A549 (cell line): ENCODE measurements around the gene CYP1A1. TPM values are rescaled to one million over a fixed set of nuclear protein-coding genes. Genes with fewer than 3 reads are reported as not detected.

ENCODE experiments used
- ATAC-seq, 2 experiments: fragments of 200-7000 bp in 1 of 2; fragments of >200 bp in 1 of 2; cut with Nextera tagmentation in 1 of 2; cut with Tn5 transposase in 1 of 2; 3 replicates each; pipeline versions ENCODE4 v1.8.0 to v1.9.1; 2018 to 2020; ENCODE audit warnings: mild to moderate bottlenecking in 1 of 2, moderate library complexity in 1 of 2
- CTCF ChIA-PET: fragments of 300-600 bp; sonication (Branson Sonifier 250); formaldehyde crosslinking; extraction: SDS; loops from one replicate; lab custom pipeline; 2021; ENCODE audit warnings: antibody characterized with exemption, inconsistent platforms; lab: Yijun Ruan, JAX
- POLR2A ChIA-PET: fragments of 350-600 bp; formaldehyde crosslinking; extraction: SDS; loops from one replicate; lab custom pipeline; 2021; ENCODE audit warnings: antibody characterized with exemption, inconsistent platforms; lab: Yijun Ruan, JAX
- DNase-seq, 2 experiments: peaks; one replicate each; pipeline versions ENCODE4 v3.0.0 to v3.0.0-alpha.2; 2011 to 2016; ENCODE audit warnings: low read depth in 1 of 2, low spot score in 1 of 2
- FAIRE-seq: peaks from 2 replicates; lab custom pipeline; 2011; peaks lifted over from hg19 to GRCh38; lab: Jason Lieb, UNC
- H3K27ac ChIP-seq, 2 experiments: fragments of >200 bp; sonication (Bioruptor Twin); formaldehyde crosslinking; 3 replicates each; pipeline ENCODE4 v1.5.1; 2016 to 2017
- H3K4me1 ChIP-seq: fragments of >200 bp; sonication (Bioruptor Twin); formaldehyde crosslinking; 3 replicates; pipeline ENCODE4 v1.6.1; 2016
- H3K4me2 ChIP-seq: fragments of >200 bp; sonication (Bioruptor Twin); formaldehyde crosslinking; 3 replicates; pipeline ENCODE4 v1.6.1; 2016
- H3K4me3 ChIP-seq: fragments of >200 bp; sonication (Bioruptor Twin); formaldehyde crosslinking; 3 replicates; pipeline ENCODE4 v1.5.1; 2016
- H3K9me3 ChIP-seq: fragments of >200 bp; sonication (Bioruptor Twin); formaldehyde crosslinking; 3 replicates; pipeline ENCODE4 v1.6.1; 2016
- BCL3 ChIP-seq: fragments of >200 bp; sonication (Bioruptor Twin); formaldehyde crosslinking; IDR thresholded peaks from 3 replicates; pipeline ENCODE4 v1.6.1; 2016
- CEBPB ChIP-seq, 2 experiments: fragments of >200 bp in 1 of 2; sonication (Bioruptor Twin) in 1 of 2; formaldehyde crosslinking in 1 of 2; IDR thresholded peaks; 2 replicates each; pipeline ENCODE4 v1.6.1; 2012 to 2016
- CHD2 ChIP-seq: fragments of 150-350 bp; IDR thresholded peaks from 2 replicates; pipeline ENCODE4 v1.6.1; 2014; ENCODE audit warnings: low read length; ENCODE audit not compliant: partially characterized antibody
- CTCF ChIP-seq: fragments of >200 bp; sonication (Bioruptor Twin); formaldehyde crosslinking; IDR thresholded peaks from 3 replicates; pipeline ENCODE4 v1.5.1; 2016
- EHF ChIP-seq: fragments of 250-450 bp; sonication (Bioruptor Pico); IDR thresholded peaks from 2 replicates; pipeline ENCODE4 v1.5.0; 2020; ENCODE audit warnings: mild to moderate bottlenecking
- EHMT2 ChIP-seq: fragments of 200-600 bp; sonication (generic); IDR thresholded peaks from 2 replicates; pipeline ENCODE4 v1.6.1; 2016; ENCODE audit warnings: antibody characterized with exemption, low read depth, mild to moderate bottlenecking, moderate library complexity
- ELK1 ChIP-seq: fragments of 150-350 bp; IDR thresholded peaks from 2 replicates; pipeline ENCODE4 v1.6.1; 2014; ENCODE audit warnings: low read depth, mild to moderate bottlenecking, low read length
- FOXS1 ChIP-seq: fragments of 250-450 bp; sonication (Bioruptor Pico); IDR thresholded peaks from 2 replicates; pipeline ENCODE4 v1.5.0; 2020; ENCODE audit warnings: mild to moderate bottlenecking, moderate library complexity
- HDAC2 ChIP-seq: fragments of 200-600 bp; sonication (generic); IDR thresholded peaks from 2 replicates; pipeline ENCODE4 v1.6.1; 2016
- HOXB5 ChIP-seq: fragments of 250-450 bp; sonication (Bioruptor Pico); IDR thresholded peaks from 2 replicates; pipeline ENCODE4 v1.5.0; 2020; ENCODE audit warnings: mild to moderate bottlenecking, moderate library complexity
- NFE2L2 ChIP-seq: fragments of 150-350 bp; conservative IDR thresholded peaks from 2 replicates; pipeline ENCODE4 v1.6.1; 2014; ENCODE audit warnings: low read length
- PHF8 ChIP-seq: fragments of 200-600 bp; sonication (generic); IDR thresholded peaks from 2 replicates; pipeline ENCODE4 v1.6.1; 2016; ENCODE audit warnings: low read depth, mild to moderate bottlenecking, antibody characterized with exemption, moderate library complexity, borderline replicate concordance
- RCOR1 ChIP-seq: fragments of 150-350 bp; IDR thresholded peaks from 2 replicates; pipeline ENCODE4 v1.6.1; 2014; ENCODE audit warnings: antibody characterized with exemption, low read length, low read depth
- RFX5 ChIP-seq: fragments of 450-650 bp; IDR thresholded peaks from 2 replicates; pipeline ENCODE4 v1.7.1; 2014; ENCODE audit warnings: antibody characterized with exemption, mild to moderate bottlenecking, moderate library complexity
- TFCP2L1 ChIP-seq: fragments of 250-450 bp; sonication (Bioruptor Pico); IDR thresholded peaks from 2 replicates; pipeline ENCODE4 v1.5.0; 2021; ENCODE audit warnings: mild to moderate bottlenecking
- ZNF302 ChIP-seq: fragments of 250-450 bp; sonication (Bioruptor Pico); IDR thresholded peaks from 2 replicates; pipeline ENCODE4 v1.9.0; 2021; ENCODE audit warnings: inconsistent platforms, mild to moderate bottlenecking, moderate library complexity
- ZSCAN20 ChIP-seq: fragments of 250-450 bp; sonication (Bioruptor Pico); IDR thresholded peaks from 2 replicates; pipeline ENCODE4 v1.8.0; 2022; ENCODE audit warnings: mild to moderate bottlenecking, moderate library complexity
- WGBS: methylation state at CpG from one replicate; pipeline ENCODE4 v1.1.6; 2017; ENCODE audit errors: missing lambda C conversion rate; 5-methylcytosine and 5-hydroxymethylcytosine counted together
- polyA plus RNA-seq, 4 experiments: library from polyadenylated mRNA; depleted of rRNA in 3 of 4; stranded (reverse); fragments of >200 nt; fragmentation: RNase III in 1 of 4; extraction: RNeasy Plus Mini Kit Qiagen cat#74134 plus additional on column Dnase treatment in 1 of 4; gene quantifications; 2 replicates in 3 of 4; 3 replicates in 1 of 4; pipeline ENCODE4 v1.2.3, GENCODE V29; 2011 to 2017
- TF ChIP-seq, protein P1 (sequence below): fragments of 250-450 bp; sonication (Bioruptor Pico); IDR thresholded peaks from 2 replicates; pipeline ENCODE4 v1.5.0; 2020; ENCODE audit warnings: low read depth, mild to moderate bottlenecking, moderate library complexity
- TF ChIP-seq, protein P2 (sequence below): fragments of 450-650 bp; IDR thresholded peaks from 2 replicates; pipeline ENCODE4 v1.6.1; 2014; ENCODE audit warnings: antibody characterized with exemption
- TF ChIP-seq, protein P3 (sequence below): IDR thresholded peaks from 2 replicates; pipeline ENCODE4 v1.6.1; 2012

The CYP1A1 gene
- polyA plus RNA-seq, 2 of the 4 experiments (the other 2 are of a cell fraction), result 0.25 to 0.50 TPM

- ATAC-seq (no peak), FAIRE-seq (no peak), DNase-seq (no peak)
- Histone ChIP-seq H3K9me3 (no peaks in the 10 kb centered on the region), H3K4me1 (peaks cover 4% of the 10 kb centered on the region; the same call in 2 of the 3 replicates), H3K4me3 (no peak overlapping the region), H3K27ac (no peak overlapping the region), H3K4me2 (no peak overlapping the region)
- TF ChIP-seq, protein P1, sequence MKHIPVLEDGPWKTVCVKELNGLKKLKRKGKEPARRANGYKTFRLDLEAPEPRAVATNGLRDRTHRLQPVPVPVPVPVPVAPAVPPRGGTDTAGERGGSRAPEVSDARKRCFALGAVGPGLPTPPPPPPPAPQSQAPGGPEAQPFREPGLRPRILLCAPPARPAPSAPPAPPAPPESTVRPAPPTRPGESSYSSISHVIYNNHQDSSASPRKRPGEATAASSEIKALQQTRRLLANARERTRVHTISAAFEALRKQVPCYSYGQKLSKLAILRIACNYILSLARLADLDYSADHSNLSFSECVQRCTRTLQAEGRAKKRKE (CRISPR knock-in tag), result no peak
- TF ChIP-seq TFCP2L1 (CRISPR knock-in tag), result no peak
- TF ChIP-seq CTCF, result no peak
- ChIA-PET CTCF (interaction anchor here (1.2 to 65.6 kb wide), 4 partner anchors 7 to 131 kb away, joined by 5 to 1908 read pairs (median 402); partner anchors contain the start of genes CPLX3, LMAN1L and ULK3), POLR2A (no interaction called here)
- WGBS, result 81% methylated on average over 15 of the region's 15 CpGs
Measured at GRCh38 chr15:74763416-74763815, 38.1 kb upstream of the CYP1A1 start.

DNA sequence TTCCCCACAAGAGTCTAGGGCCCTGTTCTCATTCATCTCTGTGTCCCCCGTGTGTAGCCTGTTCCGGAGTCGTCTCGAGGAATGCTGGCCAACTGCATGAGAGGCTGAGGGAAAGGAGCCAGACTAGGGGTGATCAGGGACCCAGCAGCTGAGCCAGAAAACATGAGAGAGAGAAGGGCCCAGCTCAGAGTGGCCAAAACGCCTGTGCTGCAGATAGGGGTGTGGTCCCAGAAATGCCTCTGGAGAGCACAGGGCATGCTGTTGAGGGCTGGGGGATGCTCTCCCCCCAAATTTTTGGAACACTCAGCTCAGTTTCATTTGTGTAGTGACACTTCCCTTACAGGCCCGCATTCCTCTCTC, 37.4 kb upstream of the CYP1A1 start:
- no peak for FAIRE-seq
- Histone ChIP-seq H3K4me3 (no peak overlapping the region), H3K4me2 (no peak overlapping the region), H3K9me3 (no peaks in the 10 kb centered on the region), H3K4me1 (no peaks in the 10 kb centered on the region), H3K27ac (no peak overlapping the region)
- no peak for DNase-seq
- ChIA-PET CTCF (interaction anchor here (1.0 to 65.6 kb wide), 5 partner anchors 8 to 130 kb away, joined by 3 to 1908 read pairs (median 102); partner anchors contain the start of genes CPLX3, LMAN1L and ULK3), POLR2A (no interaction called here)
- peak in 1 of 2 experiments; percentile 11; a peak in 1 of 6 replicates for ATAC-seq
- 58% methylated on average over 6 of the region's 6 CpGs for WGBS
- no peak for TF ChIP-seq CHD2
- no peak for TF ChIP-seq ELK1
- TF ChIP-seq BCL3, result no peak
- no peak for TF ChIP-seq NFE2L2
- no peak for TF ChIP-seq RFX5
- TF ChIP-seq FOXS1, result no peak
- no peak for TF ChIP-seq PHF8
- TF ChIP-seq EHMT2, result no peak
- TF ChIP-seq CEBPB (IDR thresholded peaks at IDR 0.05), result no peak
- TF ChIP-seq, protein P2, sequence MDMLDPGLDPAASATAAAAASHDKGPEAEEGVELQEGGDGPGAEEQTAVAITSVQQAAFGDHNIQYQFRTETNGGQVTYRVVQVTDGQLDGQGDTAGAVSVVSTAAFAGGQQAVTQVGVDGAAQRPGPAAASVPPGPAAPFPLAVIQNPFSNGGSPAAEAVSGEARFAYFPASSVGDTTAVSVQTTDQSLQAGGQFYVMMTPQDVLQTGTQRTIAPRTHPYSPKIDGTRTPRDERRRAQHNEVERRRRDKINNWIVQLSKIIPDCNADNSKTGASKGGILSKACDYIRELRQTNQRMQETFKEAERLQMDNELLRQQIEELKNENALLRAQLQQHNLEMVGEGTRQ, result no peak
- no peak for TF ChIP-seq HDAC2
- TF ChIP-seq RCOR1, result no peak
- no peak for TF ChIP-seq EHF (CRISPR knock-in tag)
- TF ChIP-seq HOXB5, result no peak
- TF ChIP-seq, protein P3, sequence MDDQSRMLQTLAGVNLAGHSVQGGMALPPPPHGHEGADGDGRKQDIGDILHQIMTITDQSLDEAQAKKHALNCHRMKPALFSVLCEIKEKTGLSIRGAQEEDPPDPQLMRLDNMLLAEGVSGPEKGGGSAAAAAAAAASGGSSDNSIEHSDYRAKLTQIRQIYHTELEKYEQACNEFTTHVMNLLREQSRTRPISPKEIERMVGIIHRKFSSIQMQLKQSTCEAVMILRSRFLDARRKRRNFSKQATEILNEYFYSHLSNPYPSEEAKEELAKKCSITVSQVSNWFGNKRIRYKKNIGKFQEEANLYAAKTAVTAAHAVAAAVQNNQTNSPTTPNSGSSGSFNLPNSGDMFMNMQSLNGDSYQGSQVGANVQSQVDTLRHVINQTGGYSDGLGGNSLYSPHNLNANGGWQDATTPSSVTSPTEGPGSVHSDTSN, result no peak
- no peak for TF ChIP-seq ZNF302 (CRISPR knock-in tag)
- no peak for TF ChIP-seq ZSCAN20
- TF ChIP-seq, all 56 proteins: peak for 0
